Measurements from ENCODE around the gene GPM6B.

Gene GPM6B

DNA sequence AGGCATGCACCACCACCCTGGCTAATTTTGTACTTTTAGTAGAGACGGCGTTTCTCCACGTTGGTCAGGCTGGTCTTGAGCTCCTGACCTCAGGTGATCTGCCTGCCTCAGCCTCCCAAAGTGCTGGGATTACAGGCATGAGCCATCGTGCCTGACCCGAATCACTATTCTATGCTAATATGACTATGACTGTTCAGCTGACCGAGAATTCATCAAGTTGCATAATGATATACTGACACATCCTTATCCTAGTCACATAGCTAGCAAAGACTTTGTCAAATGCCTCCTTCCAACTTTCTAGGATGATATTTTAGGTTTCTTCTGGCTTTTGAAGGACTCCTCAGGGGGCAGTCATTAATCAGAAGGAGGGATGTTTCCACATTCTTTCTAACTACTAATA is 4.8 kb upstream of the GPM6B start:
- DNase-seq, result no peak

DNA sequence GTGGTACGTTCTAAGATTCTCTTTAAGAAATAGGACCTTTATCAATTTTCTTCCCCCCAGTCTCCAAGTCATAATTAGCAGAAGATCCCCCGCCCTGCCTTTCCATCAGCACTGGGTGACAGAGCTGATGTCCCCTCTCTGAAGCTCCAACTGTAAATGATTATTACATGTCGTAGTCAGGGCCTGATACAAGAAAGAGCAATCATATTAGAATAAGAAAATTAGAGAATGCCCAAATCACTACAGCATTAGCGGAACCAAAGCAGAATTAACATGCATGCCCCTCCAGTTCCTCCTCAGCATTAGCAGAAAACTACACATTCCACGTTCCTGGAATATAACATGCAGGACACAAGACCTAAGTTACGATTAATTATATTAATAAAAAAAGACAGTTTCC is 717 bp downstream of the GPM6B start:
- DNase-seq, result no peak

DNA sequence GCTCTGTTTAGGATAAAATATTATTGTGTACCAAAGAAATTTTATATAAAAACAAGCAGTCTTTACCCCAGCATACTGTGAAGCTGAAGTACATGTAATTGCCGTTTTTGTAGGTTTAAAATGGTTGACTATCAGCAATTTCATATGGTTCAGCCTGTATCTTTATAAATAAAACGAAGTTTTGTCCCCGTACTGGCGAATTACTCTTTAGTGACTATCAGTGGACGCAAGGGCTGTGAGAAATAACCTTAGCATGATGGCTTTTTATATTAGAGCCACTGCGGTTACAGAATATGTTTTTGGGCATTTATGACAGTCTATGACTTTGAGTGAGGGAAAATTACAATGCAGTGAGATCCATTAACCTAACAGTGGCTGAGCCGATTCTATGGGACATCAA is 1.2 kb downstream of the GPM6B start:
- DNase-seq, result no peak

DNA sequence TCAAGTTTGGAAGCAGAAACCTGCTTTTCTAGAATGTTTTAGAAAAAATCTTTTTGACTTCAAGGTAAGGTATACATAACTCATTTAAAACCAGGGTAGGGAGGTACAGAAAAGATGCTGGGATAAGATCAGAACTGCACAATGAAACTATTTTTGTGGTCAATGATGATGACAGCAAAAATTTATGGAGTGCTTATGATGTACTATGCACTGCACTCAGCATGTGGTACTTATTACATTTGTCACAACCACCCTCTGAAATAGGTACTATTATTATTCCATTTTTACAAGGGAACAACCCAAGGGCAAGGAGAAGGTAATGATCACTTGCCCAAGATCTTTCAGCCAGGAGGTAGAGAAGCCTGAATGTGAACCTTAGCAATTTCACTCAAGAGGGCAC is 8.0 kb downstream of the GPM6B start:
- no peak for DNase-seq

DNA sequence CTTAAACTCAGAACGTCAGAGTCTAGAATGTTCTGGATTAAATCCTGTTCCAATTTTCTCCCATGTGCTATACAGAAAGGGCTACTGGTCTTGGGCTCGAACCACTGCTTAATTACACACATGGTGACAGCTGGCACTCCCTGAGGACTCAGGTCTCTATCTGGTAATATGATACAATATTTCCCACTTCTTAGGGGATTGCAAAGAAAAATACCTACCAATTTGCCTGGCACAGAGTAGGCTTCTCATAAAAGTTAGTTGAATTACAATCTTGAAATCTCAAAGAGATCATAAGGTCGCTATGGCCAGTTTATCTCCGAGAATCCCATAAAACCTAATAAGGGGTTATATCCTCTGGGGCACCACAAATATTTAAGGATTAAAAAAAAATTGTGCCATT is 8.6 kb downstream of the GPM6B start:
- no peak for DNase-seq

DNA sequence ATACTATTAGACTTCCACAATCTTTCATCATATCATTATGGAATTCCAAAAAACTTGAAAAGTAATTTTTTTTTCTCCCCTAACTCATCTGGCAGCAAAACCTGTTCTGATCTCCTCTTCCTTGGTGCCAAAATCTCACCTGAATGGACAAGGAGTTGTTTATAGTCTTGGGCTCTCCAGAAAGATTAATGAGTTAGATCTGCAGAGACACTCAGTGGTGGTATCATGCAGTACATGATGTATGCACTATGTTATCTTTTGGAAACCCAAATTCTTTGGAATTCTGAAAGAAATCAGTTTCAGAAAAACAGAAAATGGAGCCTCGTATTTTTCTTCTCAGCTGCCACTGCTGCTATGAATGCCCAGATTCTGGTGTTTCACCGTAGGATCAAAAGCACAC is 11.7 kb downstream of the GPM6B start:
- no peak for DNase-seq

DNA sequence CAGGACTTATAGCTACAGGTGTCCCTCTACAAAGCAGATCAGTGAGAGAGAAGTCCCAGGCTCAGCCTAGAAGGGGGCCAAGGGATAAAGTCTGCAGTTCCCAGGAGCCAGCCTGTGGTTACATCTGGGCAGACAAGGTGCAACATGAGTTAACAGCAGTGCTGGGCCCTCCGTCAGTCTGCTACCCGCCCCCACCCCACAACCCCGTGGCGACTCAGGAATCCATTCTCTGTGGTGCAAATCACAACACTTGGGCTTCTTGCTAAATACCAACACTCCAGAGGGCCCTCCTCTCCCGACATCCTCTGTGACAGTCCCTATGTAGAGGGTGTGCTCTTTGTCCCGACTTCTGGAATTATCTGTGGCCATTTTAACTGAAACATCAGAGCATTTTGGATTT is 13.8 kb downstream of the GPM6B start:
- DNase-seq, result no peak

DNA sequence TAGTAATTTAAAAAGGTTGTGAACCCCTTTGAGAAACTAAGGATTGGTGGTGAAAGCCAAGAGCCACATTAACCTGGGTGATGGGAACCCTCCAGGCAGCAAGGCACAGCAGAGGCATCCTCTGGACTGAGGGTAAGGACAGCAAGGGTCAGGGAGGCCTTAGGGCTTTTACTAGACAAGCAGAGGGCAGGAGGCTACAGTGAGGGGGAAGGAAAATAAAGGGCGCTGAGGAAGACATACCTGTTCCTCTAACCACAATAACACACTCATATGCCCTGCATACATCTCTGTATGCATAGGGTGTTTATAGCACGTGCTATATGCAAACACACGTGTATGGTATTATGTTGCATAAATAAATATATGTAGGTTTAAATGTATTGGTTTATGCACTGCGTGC is 18.7 kb downstream of the GPM6B start:
- no peak for DNase-seq

DNA sequence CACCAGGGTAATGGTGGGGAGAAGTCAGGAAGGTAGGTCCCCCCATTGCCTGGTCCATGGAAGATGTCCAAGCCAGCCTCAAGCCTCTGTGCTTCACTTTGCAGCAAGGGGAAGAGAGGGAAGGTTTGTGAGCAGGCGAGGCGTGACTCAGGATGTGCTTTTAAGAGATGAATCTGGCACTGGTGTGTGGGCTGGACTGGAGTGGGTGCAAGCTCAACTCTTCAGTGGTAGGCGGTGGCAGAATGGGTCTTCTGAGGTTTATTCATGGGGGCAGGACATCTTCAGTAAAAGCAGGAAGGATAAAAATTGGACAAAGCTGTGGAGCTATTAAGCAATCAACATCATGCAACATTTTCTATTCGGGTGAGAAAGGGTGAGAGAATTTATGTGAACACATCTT is 19.4 kb downstream of the GPM6B start:
- DNase-seq, result no peak

DNA sequence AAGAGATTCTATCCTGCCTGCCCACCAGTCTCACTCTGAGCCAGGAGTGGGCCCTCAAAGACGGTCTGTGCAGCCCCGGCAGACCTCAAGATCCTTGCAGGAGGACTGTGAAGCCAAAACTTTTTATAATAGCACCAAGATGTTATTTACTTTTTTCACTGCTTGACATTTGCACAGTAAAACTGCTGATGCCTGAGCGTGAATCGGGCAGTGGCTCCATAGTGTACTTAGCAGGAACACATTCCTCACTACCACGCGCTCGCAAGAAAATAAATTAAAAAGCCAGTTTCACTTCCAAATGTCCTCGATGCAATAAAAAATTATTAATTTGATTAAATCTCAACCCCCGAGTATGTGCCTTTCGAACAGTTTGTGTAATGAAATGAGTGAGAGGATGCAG is 22.5 kb downstream of the GPM6B start:
- DNase-seq, result no peak

DNA sequence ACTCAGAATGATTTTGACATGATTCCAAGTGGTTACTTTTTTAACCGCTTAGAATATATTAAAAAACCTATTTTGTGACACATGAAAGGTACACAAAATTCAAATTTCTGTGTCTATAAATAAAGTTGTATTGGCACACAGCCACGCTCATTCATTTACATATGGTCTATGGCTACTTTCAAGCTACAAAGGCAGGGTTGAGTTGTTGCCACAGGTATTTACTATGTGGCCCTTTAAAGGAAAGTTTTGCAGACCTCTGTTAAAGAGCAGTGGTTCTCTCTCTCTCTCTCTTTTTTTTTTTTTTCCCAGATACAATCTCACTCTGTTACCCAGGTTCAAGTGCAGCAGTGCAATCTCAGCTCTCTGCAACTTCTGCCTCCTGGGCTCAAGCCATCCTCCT is 23.0 kb downstream of the GPM6B start:
- DNase-seq, result no peak

DNA sequence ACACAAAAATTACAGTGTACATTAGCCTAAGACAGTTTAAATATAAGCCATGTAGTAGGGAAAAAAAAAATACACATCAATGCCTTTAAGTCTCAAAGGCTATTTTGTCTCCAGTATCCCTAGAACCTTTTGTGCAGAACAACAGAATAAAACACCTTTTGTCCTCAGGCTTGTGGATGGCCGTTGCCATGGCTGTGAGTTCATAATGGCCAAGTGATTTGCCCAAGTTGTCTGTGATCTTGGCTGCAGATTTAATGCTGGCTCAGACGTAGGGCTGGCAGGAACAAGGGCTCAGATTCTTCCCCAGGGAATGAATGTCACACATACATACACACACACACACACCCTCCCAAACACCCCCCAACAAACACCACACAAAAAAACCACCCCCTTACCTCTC is 25.3 kb downstream of the GPM6B start:
- no peak for DNase-seq

DNA sequence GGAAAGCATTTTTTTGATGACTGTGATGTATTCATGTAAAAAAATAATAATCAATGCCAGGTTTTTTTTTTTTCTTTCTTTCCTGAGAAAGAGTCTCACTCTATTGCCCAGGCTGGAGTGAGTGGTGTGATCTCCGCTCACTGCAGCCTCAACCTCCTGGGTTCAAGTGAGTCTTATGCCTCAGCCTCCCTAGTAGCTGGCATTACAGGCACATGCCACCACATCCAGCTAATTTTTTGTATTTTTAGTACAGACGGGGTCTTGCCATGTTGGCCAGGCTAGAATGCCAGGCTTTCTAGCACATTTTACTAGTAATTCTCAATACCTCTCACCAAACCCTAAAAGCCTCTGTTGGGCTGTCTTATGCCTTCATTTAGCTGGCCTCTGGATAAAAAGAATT is 25.7 kb downstream of the GPM6B start:
- no peak for DNase-seq

DNA sequence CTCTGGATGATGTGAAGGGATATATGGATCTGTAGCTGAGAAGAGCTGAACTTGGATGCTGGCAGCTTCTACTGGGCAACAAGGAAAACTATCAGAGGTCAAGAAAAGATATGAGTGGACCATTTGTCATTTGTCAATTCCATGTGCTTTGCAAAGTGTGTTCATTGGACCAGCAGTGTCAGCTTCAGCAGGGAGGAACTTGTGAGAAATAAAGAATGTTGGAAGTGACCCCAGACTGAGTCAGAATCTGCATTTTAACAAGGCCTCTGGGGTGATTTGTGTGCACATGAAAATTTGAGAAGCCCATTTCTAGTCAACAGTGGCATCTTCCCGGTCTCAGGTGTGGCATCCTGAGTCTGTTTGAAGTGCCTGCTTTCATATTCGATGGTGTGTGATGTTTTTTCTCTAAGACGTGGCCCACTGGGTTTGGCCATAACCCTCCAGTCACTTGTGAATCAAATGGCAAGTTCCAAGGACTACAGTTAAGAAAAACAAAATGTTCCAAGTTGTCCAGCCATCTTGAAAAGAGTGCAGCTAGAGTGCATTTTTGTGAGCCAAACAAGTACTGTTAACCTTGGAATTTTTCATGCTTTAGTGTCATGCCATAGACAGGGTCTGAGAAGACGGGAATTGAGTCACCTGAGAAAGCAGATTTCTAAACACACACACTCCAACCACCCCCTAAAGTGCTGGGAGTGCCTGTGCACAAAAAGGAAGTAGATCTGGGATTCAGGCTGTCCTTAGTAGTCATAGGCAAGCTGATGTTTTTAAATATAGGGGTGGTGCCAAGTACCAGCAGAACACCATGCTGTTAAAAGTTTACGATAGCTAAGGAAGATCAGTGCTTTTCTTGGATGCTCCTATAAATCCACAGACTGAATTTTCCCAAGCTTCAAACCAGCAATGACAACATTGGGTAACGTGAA is 26.4 kb downstream of the GPM6B start:
- DNase-seq, result no peak

DNA sequence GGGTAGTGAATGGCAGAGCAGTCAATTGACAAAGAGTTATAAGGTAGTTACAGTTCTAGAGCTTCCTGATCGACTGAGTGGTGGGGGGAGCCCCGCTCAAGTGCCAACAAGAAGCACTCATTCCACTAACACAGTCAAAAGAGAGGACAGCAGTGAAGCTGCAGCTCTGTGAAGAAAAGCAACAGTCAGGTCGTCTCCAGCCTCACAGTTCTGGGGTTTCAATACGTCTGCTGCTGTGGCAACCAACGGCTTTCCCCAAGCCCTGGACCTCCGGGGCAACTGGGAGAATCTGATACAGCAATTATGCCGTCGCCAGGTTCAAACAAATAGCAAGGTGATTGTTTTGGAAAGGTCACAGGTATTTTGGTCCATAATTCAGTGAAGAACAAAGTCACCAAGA is 30.8 kb downstream of the GPM6B start:
- DNase-seq, result no peak

DNA sequence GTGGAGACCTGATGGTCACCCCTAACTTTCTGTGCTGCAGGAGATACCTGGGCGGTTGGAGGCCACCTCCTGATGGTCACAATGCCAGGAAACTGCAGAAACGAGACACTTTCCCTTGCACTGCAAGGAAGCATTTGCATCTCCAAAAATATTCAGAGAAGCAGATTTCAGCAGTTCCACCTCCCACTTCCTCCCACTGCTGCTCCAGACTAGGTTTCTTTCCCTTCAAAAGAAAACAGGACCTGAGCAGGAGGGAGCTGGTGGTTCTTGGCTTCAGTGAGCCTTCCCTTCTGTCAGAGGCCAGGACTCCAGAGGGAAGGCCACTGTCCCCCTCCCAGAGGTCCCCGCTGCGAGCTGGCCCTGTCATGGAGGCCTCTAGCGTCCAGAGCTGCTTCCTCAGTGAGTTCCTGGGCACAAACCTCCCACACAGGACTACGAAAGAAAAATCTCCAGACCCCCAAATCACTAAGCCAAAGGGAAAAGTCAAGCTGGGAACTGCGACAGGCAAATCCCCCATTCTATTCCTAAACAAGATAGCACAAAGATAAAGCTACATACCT is 35.9 kb downstream of the GPM6B start:
- no peak for DNase-seq

DNA sequence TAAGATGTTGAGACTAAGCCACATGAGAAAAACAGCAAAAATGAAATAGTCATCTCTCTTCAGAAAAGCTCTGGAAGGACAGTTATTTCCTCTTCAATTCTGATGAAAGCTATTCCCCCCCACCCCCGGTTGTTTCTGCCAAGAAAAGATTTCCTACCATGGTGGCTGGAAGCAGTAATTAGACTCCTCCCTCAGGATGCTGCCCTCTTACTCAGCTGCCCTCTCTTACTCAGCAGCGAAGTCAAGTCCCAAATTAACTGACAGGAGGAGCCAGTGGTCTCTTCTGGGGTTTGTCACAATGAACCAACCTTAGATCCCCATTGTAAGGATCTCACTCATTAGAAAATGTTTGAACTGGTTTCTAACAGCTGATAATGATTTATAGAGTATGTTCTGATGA is 38.0 kb downstream of the GPM6B start:
- DNase-seq, result no peak

DNA sequence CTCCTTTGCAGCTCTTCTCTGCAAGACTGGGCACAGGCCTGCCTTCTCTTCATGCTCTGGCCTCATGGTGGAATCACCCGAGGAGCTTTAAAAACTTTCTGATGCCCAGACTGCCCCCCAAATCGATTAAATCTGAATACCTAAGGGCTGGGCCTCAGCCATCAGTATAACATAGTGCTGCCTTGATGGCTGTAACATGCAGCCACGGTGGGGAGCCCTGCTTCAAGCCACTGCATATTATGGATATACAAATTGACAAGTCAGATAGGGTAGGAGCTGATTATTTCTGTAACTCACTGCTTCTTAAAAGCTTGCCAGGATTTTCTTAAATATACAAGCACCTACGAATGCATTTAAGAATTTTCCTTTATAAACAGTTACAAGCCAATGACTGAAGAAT is 40.5 kb downstream of the GPM6B start:
- no peak for DNase-seq

DNA sequence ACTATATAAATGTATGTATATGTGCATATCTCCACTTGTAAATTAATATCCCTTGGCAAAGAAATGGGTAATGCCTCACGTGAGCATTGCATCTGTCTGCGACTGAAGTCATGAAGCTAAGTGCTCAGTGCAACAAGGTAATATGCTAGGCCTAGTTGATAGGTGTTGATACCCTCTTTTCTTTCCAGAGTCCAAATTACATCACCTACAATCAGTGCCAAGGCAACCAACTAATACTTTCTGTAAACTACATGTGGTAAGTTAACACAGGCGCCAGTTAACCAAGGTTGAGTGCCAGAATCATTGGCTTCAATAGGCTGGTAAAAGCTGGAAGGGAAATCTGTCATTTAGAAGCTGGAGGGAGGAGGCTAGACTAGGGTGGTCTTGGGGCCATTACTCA is 41.1 kb downstream of the GPM6B start:
- DNase-seq, result no peak

DNA sequence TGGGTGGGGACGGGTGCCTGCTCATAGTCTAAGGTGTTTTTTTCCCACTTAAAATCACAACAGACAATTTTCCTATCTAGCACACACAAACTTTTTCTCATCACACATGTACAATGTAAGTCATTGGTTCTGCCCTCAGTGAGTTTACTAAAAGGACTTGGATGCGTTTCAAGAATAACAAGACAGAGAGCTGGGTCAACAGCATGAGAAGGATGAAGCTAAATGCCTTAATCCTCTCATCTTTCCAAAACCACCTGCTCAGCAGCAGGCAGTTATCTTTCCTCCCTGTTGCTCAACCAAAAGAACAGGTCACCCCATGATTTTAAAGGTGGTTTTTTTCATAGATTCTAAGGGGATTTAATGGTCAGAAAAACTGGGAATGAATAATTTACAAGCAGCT is 42.2 kb downstream of the GPM6B start:
- no peak for DNase-seq

DNA sequence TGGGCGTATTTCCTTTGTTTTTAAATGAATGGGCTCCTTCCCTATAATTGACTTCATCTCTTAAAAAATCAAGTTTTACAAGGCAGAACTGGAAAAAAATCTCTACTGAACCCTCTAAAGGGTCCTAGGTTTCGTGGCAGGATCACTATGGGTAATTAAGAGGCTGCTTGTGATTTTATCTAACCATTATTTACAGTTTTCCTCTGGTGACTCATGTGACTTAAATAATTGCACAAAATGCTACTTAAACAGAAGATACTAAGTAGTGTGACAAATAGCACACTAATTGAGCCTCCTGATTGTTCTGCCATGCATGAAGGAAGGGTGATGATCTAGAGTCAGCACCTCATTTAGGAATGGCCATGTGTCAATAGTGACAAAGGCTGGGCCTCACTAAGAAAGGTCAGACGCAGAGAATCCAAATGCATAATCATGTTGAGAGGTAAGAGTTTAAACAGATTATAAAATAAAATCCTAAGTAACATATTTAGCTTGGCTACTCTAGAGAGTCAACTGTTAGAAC is 46.8 kb downstream of the GPM6B start:
- no peak for DNase-seq

DNA sequence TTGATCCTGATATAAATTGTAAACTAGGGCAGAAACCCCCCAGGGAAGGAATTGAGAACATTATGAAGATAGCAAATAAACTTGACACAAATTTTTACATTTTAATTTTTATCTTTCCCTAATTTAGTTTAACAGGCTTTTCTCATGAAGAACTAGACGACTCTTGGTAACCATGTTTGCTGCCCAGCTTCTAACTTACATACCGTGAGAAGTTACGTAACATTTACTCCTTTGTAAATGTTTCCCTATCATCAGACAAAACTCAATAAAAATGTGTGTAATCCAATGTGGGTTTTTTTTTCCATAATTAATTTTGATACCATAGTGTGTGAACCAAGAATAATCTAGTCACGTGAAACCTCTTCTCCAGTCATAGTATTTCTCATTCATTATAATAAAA is 48.0 kb downstream of the GPM6B start:
- DNase-seq, result no peak

DNA sequence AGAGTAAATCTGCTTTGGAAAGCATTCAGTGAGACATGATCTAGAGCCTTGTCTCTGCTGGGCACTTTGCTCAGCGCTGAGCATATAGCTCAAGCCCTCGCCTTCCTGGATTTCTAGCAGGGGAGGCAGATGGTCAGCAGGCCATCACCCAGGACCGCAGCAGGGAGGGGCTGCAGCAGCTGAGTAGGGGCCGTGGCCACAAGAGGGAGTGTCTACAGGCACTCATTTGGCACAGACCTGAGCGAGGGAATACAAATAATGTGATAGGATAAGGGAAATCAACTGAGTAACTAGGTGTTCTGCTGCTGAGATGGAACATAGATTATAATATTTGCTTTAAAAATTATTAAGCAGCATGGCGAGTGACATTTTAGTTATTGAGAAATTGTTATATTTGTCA is 52.1 kb downstream of the GPM6B start:
- no peak for DNase-seq

DNA sequence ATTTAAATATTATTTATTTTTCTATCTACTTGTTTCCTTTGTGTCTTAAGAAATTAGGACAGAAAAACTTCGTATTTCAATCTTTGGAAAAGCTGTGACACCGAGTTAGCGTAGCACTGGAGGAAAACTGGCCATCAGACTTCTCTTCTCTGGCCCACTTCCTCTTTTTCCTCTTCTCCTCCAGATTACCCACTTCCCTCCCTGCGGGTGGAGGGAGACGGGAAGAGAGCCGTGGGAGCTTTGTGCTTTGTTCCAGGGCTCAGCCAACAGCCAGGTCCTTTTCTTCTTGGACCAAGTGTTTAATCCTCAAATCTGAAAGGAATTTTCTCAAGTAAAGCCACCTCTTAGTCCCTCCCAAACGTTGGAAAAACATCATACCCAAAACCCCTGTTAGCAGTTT is 52.6 kb downstream of the GPM6B start:
- DNase-seq, result no peak

DNA sequence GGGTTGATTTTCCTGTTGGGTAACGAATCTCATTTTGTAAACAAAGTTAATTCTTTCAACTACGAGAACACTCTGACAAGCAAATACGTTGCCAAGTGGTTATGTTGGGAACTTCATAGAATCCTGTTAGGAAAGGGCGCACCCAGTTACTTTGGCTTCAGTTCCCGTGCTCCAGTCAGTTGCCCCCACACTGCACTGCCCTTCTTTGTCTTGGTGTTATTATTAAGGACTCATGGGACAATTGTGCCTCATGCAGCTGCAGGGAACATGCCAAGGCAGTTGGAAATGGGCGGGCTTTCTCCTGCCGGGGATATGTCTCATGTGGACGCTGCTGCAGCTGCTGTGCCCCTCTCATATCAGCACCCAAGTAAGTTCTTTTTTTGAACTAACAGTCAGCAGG is 53.4 kb downstream of the GPM6B start:
- no peak for DNase-seq
